ENCODE results near the gene PRKD2. TPM values are rescaled to one million over a fixed set of nuclear protein-coding genes. Genes with fewer than 3 reads are reported as not detected.
"Not testable (repeated sequence)": the region's sequence is repeated elsewhere in the genome, so short reads cannot be mapped to it uniquely, and the experiment has no call there.

Gene PRKD2
- total and polyA plus RNA-seq, 3 donors from 2014 or later = 22.6 to 35.4 (median 25.6) TPM

- WGBS, 2 donors = 3 to 7% methylated on average over 11 to 12 of the region's 12 CpGs
These were observed 2.3 kb downstream of the PRKD2 start for GRCh38 chr19:46714444-46715106.

GRCh38 chr19:46713781-46714443, 3.0 kb downstream of the PRKD2 start:
- H3K27me3 ChIP-seq = no peaks in the 10 kb centered on the region
- intact Hi-C loops (cut with DNase I; ENCODE audit: low total_unique reads) = no loop called here
- no peak for TF ChIP-seq CTCF (IDR thresholded peaks at IDR 0.05)
- TF ChIP-seq POLR2A (IDR thresholded peaks at IDR 0.05) = no peak
- peak overlapping the region; percentile 78 to 89 for H3K27ac ChIP-seq
- DNase-seq = peak; percentile 92
- peaks cover 20% of the 10 kb centered on the region for H3K4me1 ChIP-seq
- H3K9me3 ChIP-seq = no peaks in the 10 kb centered on the region
- WGBS, 2 donors = 1% methylated on average over 15 to 34 of the region's 39 CpGs
- H3K36me3 ChIP-seq (ENCODE audit: low read depth, missing control alignments) = no peaks in the 10 kb centered on the region
- peak overlapping the region; percentile 60 to 69 for H3K4me3 ChIP-seq

More at GRCh38 chr19:46714444-46715106, 2.3 kb downstream of the PRKD2 start:
- Histone ChIP-seq H3K4me3 (peak overlapping the region; percentile 60 to 69), H3K36me3 (ENCODE audit: low read depth, missing control alignments) (no peaks in the 10 kb centered on the region), H3K9me3 (no peaks in the 10 kb centered on the region), H3K27ac (peak overlapping the region; percentile 78 to 89), H3K4me1 (peaks cover 20% of the 10 kb centered on the region), H3K27me3 (no peaks in the 10 kb centered on the region)
- TF ChIP-seq CTCF (IDR thresholded peaks at IDR 0.05) = no peak
- intact Hi-C loops (cut with DNase I; ENCODE audit: low total_unique reads) = no loop called here
- no peak for DNase-seq

- H3K36me3 ChIP-seq (ENCODE audit: low read depth, missing control alignments); intact Hi-C loops (cut with DNase I; ENCODE audit: low total_unique reads); H3K27ac ChIP-seq; H3K27me3 ChIP-seq; H3K9me3 ChIP-seq; H3K4me3 ChIP-seq; DNase-seq: not testable (repeated sequence)
- 70 to 82% methylated on average over 6 of the region's 6 CpGs for WGBS, 2 donors
- H3K4me1 ChIP-seq = peaks cover 20% of the 10 kb centered on the region
These were observed 4.1 kb downstream of the PRKD2 start for GRCh38 chr19:46712768-46713338.

GRCh38 chr19:46710687-46711086, 6.2 kb downstream of the PRKD2 start:
- DNase-seq = peak; percentile 51
- Histone ChIP-seq H3K4me1 (peaks cover 15% of the 10 kb centered on the region), H3K27ac (no peak overlapping the region), H3K4me3 (peak overlapping the region in 1 of 2 donors; percentile 4), H3K27me3 (no peaks in the 10 kb centered on the region), H3K9me3 (no peaks in the 10 kb centered on the region), H3K36me3 (ENCODE audit: low read depth, missing control alignments) (no peaks in the 10 kb centered on the region)
- TF ChIP-seq POLR2A (IDR thresholded peaks at IDR 0.05) (no peak), CTCF (IDR thresholded peaks at IDR 0.05) (no peak)
- WGBS, 2 donors = 61 to 75% methylated on average over 25 of the region's 25 CpGs
- intact Hi-C loops (cut with DNase I; ENCODE audit: low total_unique reads) = no loop called here

- intact Hi-C loops (cut with DNase I; ENCODE audit: low total_unique reads) = no loop called here
- peak; percentile 85 for DNase-seq
- Histone ChIP-seq H3K4me3 (no peak overlapping the region), H3K9me3 (no peaks in the 10 kb centered on the region), H3K27ac (no peak overlapping the region), H3K27me3 (no peaks in the 10 kb centered on the region), H3K36me3 (ENCODE audit: low read depth, missing control alignments) (no peaks in the 10 kb centered on the region), H3K4me1 (no peaks in the 10 kb centered on the region)
- no peak for TF ChIP-seq POLR2A (IDR thresholded peaks at IDR 0.05)
- TF ChIP-seq CTCF (IDR thresholded peaks at IDR 0.05) = peak; percentile 78 to 97 (median 90)
- WGBS, 2 donors = 34 to 38% methylated on average over 19 to 21 of the region's 21 CpGs
These were observed 12.4 kb downstream of the PRKD2 start for GRCh38 chr19:46704379-46705076.
